HG03139 (cell line): Measurements from ENCODE around the gene USP17L25.
"Not testable (repeated sequence)": the region's sequence is repeated elsewhere in the genome, so short reads cannot be mapped to it uniquely, and the experiment has no call there.

Experiments used
- ATAC-seq: cut with Tn5 transposase; IDR thresholded peaks from one replicate; pipeline ENCODE4 v1.9.1; 2021; ENCODE audit not compliant: unreplicated experiment

Gene USP17L25

DNA sequence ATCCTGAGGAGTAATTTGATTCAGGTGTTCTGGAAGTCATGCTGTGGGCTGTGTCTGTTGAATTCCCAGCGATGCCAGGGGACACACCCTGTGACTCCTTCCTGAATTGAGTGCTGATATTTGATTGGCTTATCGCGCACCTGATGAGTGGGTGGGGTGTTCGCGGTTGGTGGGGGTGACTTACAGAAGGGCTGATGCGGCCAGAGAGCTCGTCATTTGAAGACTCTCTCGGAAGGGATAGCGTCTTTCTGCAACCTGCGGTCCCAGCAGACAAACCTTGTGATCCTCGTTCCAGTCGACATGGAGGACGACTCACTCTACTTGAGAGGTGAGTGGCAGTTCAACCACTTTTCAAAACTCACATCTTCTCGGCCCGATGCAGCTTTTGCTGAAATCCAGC is at the start of gene USP17L25:
Gene USP17L25, plus strand, starts transcription at position 301 of the 400 bp plus-strand sequence. Its CDS starts 0 bp downstream, at position 301.
- not testable (repeated sequence) for ATAC-seq

GRCh38 chr4:9324191-9324590 is 5.5 kb upstream of the USP17L25 start:
- ATAC-seq: not testable (repeated sequence)

- not testable (repeated sequence) for ATAC-seq
Measured at GRCh38 chr4:9324865-9325264, 4.8 kb upstream of the USP17L25 start, which contains the start of gene USP17L24. USP17L24 (plus strand) TSS chr4:9325165; CDS start chr4:9325165, 0 bp downstream.

- not testable (repeated sequence) for ATAC-seq
Measured at GRCh38 chr4:9334358-9334757, 4.6 kb downstream of the USP17L25 start, which contains the start of gene USP17L26. USP17L26 (plus strand) TSS chr4:9334658; CDS start chr4:9334658, 0 bp downstream.

DNA sequence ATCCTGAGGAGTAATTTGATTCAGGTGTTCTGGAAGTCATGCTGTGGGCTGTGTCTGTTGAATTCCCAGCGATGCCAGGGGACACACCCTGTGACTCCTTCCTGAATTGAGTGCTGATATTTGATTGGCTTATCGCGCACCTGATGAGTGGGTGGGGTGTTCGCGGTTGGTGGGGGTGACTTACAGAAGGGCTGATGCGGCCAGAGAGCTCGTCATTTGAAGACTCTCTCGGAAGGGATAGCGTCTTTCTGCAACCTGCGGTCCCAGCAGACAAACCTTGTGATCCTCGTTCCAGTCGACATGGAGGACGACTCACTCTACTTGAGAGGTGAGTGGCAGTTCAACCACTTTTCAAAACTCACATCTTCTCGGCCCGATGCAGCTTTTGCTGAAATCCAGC is 9.4 kb downstream of the USP17L25 start, which contains the start of gene USP17L5:
Gene USP17L5, plus strand, starts transcription at position 301 of the 400 bp plus-strand sequence. Its CDS starts 0 bp downstream, at position 301.
- ATAC-seq: not testable (repeated sequence)

DNA sequence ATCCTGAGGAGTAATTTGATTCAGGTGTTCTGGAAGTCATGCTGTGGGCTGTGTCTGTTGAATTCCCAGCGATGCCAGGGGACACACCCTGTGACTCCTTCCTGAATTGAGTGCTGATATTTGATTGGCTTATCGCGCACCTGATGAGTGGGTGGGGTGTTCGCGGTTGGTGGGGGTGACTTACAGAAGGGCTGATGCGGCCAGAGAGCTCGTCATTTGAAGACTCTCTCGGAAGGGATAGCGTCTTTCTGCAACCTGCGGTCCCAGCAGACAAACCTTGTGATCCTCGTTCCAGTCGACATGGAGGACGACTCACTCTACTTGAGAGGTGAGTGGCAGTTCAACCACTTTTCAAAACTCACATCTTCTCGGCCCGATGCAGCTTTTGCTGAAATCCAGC is 14.1 kb downstream of the USP17L25 start, which contains the start of gene USP17L27:
Gene USP17L27, plus strand, starts transcription at position 301 of the 400 bp plus-strand sequence. Its CDS starts 0 bp downstream, at position 301.
- ATAC-seq: not testable (repeated sequence)

DNA sequence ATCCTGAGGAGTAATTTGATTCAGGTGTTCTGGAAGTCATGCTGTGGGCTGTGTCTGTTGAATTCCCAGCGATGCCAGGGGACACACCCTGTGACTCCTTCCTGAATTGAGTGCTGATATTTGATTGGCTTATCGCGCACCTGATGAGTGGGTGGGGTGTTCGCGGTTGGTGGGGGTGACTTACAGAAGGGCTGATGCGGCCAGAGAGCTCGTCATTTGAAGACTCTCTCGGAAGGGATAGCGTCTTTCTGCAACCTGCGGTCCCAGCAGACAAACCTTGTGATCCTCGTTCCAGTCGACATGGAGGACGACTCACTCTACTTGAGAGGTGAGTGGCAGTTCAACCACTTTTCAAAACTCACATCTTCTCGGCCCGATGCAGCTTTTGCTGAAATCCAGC is 18.9 kb downstream of the USP17L25 start, which contains the start of gene USP17L28:
Gene USP17L28, plus strand, starts transcription at position 301 of the 400 bp plus-strand sequence. Its CDS starts 0 bp downstream, at position 301.
- not testable (repeated sequence) for ATAC-seq

DNA sequence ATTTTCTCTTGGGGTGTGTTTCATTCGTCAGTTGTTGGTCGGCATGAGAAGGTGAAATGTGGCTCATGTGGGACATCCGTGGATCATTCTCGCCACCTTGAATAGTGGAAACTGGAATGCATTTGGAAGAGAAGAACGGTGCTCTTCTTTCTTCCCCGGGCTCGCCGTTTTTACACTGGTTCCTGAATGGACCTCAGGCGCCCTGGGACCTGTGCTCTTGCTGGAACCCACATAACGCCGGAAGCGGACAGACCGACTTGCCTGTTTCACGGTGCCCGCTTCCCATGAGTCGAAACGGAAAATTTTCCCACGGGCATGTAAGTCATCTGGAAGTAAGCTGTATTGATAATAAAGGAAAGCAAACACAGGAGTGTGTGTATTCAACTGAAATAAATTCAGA is 21.2 kb downstream of the USP17L25 start:
- ATAC-seq: not testable (repeated sequence)

DNA sequence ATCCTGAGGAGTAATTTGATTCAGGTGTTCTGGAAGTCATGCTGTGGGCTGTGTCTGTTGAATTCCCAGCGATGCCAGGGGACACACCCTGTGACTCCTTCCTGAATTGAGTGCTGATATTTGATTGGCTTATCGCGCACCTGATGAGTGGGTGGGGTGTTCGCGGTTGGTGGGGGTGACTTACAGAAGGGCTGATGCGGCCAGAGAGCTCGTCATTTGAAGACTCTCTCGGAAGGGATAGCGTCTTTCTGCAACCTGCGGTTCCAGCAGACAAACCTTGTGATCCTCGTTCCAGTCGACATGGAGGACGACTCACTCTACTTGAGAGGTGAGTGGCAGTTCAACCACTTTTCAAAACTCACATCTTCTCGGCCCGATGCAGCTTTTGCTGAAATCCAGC is 23.6 kb downstream of the USP17L25 start, which contains the start of gene USP17L29:
Gene USP17L29, plus strand, starts transcription at position 301 of the 400 bp plus-strand sequence. Its CDS starts 0 bp downstream, at position 301.
- ATAC-seq: not testable (repeated sequence)

GRCh38 chr4:9362829-9363228 is 33.1 kb downstream of the USP17L25 start, which contains the start of gene USP17L30:
USP17L30 (plus strand) TSS chr4:9363129; CDS start chr4:9363129, 0 bp downstream.
- not testable (repeated sequence) for ATAC-seq

- not testable (repeated sequence) for ATAC-seq
Measured at GRCh38 chr4:9379881-9380280, 50.2 kb downstream of the USP17L25 start.
